VCaP (cell line): Measurements from ENCODE around the gene ZNF777.

Experiments used
- H3K27ac ChIP-seq: fragments of 450-650 bp; 2 replicates; pipeline ENCODE4 v1.5.1; 2017
- CTCF ChIP-seq: fragments of 450-650 bp; conservative IDR thresholded peaks from 2 replicates; pipeline ENCODE4 v1.5.1; 2017; ENCODE audit warnings: mild to moderate bottlenecking, moderate library complexity

Gene ZNF777

GRCh38 chr7:149433124-149433523, 27.7 kb downstream of the ZNF777 start:
- no peak for TF ChIP-seq CTCF
- no peak overlapping the region for H3K27ac ChIP-seq

GRCh38 chr7:149432121-149432691, 28.7 kb downstream of the ZNF777 start:
- no peak for TF ChIP-seq CTCF
- H3K27ac ChIP-seq = no peak overlapping the region

GRCh38 chr7:149431486-149432120, 29.3 kb downstream of the ZNF777 start:
- no peak overlapping the region for H3K27ac ChIP-seq
- TF ChIP-seq CTCF = no peak

- H3K27ac ChIP-seq = no peak overlapping the region
- no peak for TF ChIP-seq CTCF
Measured at GRCh38 chr7:149430192-149430591, 30.7 kb downstream of the ZNF777 start.

- no peak overlapping the region for H3K27ac ChIP-seq
- TF ChIP-seq CTCF = no peak
Measured at GRCh38 chr7:149427893-149428292, 33.0 kb downstream of the ZNF777 start.

- TF ChIP-seq CTCF = no peak
- H3K27ac ChIP-seq = no peak overlapping the region
Measured at GRCh38 chr7:149427096-149427680, 33.7 kb downstream of the ZNF777 start.

GRCh38 chr7:149423449-149424110, 37.3 kb downstream of the ZNF777 start:
- H3K27ac ChIP-seq = no peak overlapping the region
- no peak for TF ChIP-seq CTCF
